IMR-90 (cell line): ENCODE data around the gene LUZP1.

Experiments used
- FOS ChIP-seq: fragments of 150-350 bp; IDR thresholded peaks from 2 replicates; pipeline ENCODE4 v1.6.1; 2016; ENCODE audit warnings: low read depth, low read length
- MXI1 ChIP-seq: IDR thresholded peaks from 2 replicates; pipeline ENCODE4 v1.6.1; 2012; ENCODE audit warnings: low read depth, mild to moderate bottlenecking, low read length, moderate library complexity, borderline replicate concordance
- TF ChIP-seq, protein P1 (sequence below): conservative IDR thresholded peaks from 2 replicates; pipeline ENCODE4 v1.5.1; 2012; ENCODE audit warnings: mild to moderate bottlenecking, low read depth, low read length, improper control_type of control experiment
- TF ChIP-seq, protein P2 (sequence below): fragments of 150-350 bp; IDR thresholded peaks from 2 replicates; pipeline ENCODE4 v1.6.1; 2016; ENCODE audit warnings: low read depth, mild to moderate bottlenecking, low read length, moderate library complexity, borderline replicate concordance

DNA sequence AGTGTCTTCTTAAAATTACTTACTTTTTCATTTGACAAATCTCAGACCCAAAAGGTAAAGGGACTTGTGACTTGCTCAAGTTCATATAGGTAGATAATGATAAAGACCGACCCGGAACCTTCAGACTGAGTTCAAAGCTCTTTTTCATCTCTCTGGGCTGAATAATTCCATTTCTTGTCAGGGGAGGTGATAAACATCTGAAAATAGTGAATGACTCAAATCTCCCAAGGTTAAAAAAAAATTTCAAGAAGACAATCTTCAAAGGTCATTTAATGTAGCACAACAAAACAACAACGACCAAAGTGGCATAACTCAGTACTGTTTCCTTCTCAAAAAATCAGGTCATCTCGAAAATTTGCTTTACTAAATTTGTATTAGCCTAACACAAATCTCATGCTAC is 20.6 kb downstream of the LUZP1 start:
- TF ChIP-seq, protein P1, sequence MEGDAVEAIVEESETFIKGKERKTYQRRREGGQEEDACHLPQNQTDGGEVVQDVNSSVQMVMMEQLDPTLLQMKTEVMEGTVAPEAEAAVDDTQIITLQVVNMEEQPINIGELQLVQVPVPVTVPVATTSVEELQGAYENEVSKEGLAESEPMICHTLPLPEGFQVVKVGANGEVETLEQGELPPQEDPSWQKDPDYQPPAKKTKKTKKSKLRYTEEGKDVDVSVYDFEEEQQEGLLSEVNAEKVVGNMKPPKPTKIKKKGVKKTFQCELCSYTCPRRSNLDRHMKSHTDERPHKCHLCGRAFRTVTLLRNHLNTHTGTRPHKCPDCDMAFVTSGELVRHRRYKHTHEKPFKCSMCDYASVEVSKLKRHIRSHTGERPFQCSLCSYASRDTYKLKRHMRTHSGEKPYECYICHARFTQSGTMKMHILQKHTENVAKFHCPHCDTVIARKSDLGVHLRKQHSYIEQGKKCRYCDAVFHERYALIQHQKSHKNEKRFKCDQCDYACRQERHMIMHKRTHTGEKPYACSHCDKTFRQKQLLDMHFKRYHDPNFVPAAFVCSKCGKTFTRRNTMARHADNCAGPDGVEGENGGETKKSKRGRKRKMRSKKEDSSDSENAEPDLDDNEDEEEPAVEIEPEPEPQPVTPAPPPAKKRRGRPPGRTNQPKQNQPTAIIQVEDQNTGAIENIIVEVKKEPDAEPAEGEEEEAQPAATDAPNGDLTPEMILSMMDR = no peak
- no peak for TF ChIP-seq FOS
- TF ChIP-seq, protein P2, sequence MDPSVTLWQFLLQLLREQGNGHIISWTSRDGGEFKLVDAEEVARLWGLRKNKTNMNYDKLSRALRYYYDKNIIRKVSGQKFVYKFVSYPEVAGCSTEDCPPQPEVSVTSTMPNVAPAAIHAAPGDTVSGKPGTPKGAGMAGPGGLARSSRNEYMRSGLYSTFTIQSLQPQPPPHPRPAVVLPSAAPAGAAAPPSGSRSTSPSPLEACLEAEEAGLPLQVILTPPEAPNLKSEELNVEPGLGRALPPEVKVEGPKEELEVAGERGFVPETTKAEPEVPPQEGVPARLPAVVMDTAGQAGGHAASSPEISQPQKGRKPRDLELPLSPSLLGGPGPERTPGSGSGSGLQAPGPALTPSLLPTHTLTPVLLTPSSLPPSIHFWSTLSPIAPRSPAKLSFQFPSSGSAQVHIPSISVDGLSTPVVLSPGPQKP = no peak
- TF ChIP-seq MXI1 = no peak
